GM15510 (cell line): ENCODE data around the gene PYGL.

Experiments
- POLR2A ChIP-seq: IDR thresholded peaks from 3 replicates; pipeline ENCODE4 v1.6.1; 2011; ENCODE audit warnings: borderline replicate concordance; ENCODE audit not compliant: insufficient read length; ENCODE audit errors: extremely low read depth

PYGL gene

GRCh38 chr14:50920482-50921230 is 23.6 kb downstream of the PYGL start:
- TF ChIP-seq POLR2A = no peak

DNA sequence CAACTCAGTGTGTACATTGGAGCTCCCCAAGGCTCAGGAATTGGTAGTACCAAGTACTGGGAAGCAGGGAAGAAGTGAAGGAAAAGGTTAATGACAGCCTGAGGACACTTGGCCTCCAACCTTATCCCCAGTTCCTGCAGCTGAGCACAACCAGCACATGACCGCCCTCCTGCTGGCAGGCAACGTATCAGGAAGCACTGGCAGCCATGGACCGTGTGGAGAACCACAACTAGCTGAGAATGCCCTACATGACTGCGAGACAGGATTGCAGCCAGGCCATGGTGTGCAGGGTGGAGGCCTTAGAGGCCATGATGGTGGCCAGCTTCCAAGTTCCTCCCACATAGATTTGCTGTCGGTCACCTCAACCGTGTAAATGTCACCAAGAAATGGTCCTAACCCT is 26.8 kb downstream of the PYGL start:
- no peak for TF ChIP-seq POLR2A

- no peak for TF ChIP-seq POLR2A
Measured at GRCh38 chr14:50910495-50911420, 33.5 kb downstream of the PYGL start.

DNA sequence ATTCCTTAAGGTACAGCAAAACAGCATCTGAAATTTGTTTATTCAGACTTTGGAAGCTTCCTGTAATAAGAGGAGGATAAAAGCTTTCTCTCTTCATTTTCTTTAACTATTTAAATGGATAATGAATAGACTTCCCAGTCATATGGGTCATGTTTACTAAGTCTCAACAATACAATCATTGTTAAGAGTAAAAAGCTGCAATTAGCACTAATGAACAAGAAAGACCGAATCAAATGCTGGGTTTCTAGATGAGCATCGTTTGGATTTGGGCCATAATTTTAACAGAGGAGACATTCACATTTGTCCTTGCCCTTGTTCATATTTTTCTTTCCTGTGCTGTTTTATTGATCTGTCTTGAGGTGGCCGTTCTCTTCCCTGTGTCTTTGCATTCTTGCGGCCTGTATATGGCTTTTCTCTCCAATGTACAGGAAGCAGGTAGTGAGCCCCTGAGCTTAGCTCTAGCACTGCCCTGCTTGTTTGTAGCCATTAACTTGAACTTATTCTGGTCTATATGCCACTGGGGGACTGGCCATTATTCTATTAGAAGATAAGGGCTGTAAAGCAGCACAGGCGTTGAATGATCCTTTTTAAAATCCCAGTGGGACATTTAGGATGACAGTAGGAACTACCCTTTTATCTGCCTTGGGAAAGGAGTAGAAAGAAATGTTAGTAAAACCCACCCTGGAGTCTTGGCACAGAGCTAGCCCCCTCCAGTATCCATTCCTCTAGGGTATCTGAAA is 37.8 kb downstream of the PYGL start:
- TF ChIP-seq POLR2A = no peak

DNA sequence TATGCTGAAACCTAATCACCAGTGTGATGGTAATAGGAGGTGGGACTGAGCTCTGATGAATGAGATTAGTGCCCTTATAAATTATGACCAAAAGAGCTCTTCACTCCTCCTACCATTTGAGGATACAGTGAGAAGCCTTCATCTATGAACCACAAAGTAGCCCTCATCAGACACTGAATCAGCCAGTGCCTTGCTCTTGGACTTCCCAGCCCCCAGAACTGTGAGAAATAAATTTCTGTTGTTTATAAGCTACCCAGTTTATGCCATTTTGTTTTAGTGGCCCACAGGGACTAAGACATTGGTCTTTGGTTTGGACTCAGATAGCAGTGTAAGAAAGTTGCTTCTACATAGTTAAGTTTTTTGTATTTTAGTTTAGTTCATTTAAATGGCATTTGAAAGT is 39.6 kb downstream of the PYGL start:
- no peak for TF ChIP-seq POLR2A

DNA sequence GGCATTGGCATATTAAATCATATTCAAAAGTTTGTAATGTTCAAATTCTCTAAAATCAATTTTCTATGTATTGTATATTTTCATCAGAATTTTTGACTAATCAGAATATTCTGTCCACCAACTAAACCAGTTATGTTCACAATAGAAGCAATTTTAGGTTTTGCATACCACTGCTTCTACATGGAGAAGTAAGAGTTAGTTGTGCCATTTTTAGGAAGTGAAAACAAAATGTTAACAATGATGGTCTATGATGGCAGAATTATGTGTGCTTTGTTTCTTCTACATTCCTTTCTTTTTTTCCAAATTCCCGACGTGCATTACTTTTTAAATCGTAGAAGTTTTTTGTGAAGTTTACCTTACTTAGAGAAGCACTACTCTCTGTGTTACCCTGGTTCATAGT is 42.9 kb downstream of the PYGL start:
- TF ChIP-seq POLR2A = no peak

- TF ChIP-seq POLR2A = no peak
Measured at GRCh38 chr14:50897658-50898175, 46.6 kb downstream of the PYGL start.

DNA sequence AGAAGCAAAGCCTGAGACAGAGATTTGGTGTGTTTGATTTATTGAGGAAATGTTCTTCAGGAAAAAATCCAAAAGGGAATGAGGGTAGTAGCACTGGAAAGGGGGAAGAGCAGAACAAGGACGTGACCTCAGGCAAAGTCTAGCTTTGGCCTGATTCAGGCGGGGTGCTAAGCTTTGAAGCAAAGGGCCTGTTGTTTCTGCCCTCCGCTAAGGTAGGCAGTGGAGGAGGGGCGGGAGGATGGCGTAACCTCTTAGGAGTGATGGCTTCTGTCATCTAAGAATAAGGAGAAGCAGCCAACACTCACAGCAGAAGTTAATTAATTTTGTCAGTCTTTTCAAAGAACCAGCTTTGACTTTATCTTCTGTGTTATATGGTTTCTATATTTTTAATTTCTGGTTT is 52.0 kb downstream of the PYGL start:
- no peak for TF ChIP-seq POLR2A

DNA sequence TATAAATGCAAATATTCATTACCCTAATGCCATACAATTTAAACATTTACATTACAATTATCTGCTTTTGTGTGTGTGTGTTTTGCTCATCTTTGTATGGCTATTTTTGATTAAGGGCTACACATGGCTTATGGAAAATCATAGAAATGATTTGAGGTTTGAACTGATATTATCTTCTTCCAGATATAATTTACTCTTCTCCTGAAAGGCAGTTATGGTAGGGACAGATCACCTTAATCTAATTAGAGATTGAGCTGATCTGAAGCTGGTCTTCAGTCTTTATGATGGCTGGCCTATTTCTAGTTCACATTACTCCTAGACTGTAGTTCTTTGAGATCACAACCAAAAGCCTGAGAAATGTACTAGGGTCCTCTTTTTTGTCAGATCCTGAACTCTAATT is 56.8 kb downstream of the PYGL start:
- no peak for TF ChIP-seq POLR2A

DNA sequence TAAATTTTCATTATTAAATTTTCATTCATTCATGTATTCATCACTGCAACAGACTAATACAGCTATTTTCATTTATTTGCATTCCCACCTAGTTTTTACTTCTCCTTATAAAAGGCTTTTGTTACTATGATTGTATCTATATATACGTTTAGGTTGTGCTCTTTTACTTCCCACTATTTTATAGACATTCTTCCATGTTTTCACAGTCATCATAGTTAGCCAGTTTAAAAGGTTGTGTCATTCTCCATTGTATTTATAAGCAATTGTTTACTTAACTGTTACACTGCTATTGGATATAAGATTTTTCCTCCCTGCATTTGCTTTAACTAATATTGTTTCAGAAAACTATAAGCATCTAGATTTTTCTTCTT is 60.5 kb downstream of the PYGL start:
- no peak for TF ChIP-seq POLR2A

GRCh38 chr14:50882932-50883826 is 61.1 kb downstream of the PYGL start:
- no peak for TF ChIP-seq POLR2A

DNA sequence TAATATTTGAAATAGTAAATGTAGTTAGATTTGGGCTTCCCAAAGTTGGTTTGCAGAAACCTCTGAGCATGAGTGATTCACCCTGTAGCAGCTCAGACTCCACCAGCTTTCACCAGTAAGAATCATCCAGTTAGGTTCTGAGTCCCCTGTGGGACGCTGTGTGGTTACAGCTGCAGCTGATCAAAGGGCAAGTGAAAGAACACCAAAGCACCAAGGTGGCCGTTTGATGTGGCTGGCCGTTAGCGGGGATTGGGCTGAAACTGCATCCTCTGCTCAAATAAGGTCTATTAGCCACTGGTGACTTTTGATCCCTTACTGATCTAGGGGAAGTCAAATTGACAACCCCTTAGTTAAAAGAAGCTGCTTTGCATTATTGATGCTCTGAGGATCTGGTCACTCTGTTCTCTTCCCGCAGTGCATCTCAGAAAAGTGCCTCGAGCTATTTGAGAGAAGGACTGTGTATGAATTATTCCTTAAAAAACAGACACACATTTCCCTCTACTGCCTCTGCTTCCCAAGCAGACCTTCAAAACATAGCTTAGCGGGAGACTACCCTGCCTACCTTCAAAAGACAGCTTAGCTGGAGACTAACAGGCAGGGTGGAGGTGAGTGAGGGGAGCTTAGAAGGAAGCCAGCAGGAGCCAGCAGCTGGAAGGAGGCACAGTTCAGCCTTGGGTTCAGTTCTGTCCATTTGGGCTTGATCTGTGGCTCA is 68.8 kb downstream of the PYGL start:
- no peak for TF ChIP-seq POLR2A

GRCh38 chr14:50874757-50875156 is 69.5 kb downstream of the PYGL start:
- no peak for TF ChIP-seq POLR2A
